Measurements from ENCODE around the gene CAMKK1. TPM values are rescaled to one million over a fixed set of nuclear protein-coding genes. Genes with fewer than 3 reads are reported as not detected.

The CAMKK1 gene
- total RNA-seq, 2 experiments from 2014 or later: 4.8 to 5.0 TPM

DNA sequence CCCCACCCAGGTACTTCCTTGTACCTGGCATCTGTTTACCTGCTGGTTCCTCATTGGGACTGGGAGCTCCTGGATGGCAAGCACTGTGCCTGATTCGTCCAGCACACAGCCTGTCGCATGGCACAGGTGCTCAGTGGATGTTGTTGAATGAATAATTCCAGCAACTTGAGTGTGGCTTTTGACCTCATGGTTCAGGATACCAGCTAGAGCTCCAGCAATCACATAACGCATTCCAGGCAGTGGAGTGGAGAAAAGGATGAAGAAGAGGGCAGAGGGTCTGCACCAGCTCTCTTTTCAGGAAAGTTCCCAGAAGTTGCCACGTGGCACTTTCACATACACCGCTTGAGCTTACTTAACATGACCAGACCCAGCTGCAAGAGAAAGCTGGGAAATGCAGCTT is 1.3 kb upstream of the CAMKK1 start:
- no peaks in the 10 kb centered on the region for H3K36me3 Mint-ChIP-seq
- H3K27ac Mint-ChIP-seq: no peak overlapping the region
- DNase-seq: no peak
- peak overlapping the region; percentile 78 for H3K4me3 Mint-ChIP-seq
- H3K4me1 Mint-ChIP-seq: peaks cover 23% of the 10 kb centered on the region
- no peaks in the 10 kb centered on the region for H3K27me3 Mint-ChIP-seq
- no peaks in the 10 kb centered on the region for H3K9me3 Mint-ChIP-seq

- Mint-ChIP-seq H3K4me1 (peaks cover 23% of the 10 kb centered on the region), H3K36me3 (no peaks in the 10 kb centered on the region), H3K27ac (peak overlapping the region; percentile 58), H3K27me3 (no peaks in the 10 kb centered on the region), H3K9me3 (no peaks in the 10 kb centered on the region), H3K4me3 (peak overlapping the region; percentile 78)
- DNase-seq: no peak
Observed at GRCh38 chr17:3893720-3894116, 865 bp upstream of the CAMKK1 start.

DNA sequence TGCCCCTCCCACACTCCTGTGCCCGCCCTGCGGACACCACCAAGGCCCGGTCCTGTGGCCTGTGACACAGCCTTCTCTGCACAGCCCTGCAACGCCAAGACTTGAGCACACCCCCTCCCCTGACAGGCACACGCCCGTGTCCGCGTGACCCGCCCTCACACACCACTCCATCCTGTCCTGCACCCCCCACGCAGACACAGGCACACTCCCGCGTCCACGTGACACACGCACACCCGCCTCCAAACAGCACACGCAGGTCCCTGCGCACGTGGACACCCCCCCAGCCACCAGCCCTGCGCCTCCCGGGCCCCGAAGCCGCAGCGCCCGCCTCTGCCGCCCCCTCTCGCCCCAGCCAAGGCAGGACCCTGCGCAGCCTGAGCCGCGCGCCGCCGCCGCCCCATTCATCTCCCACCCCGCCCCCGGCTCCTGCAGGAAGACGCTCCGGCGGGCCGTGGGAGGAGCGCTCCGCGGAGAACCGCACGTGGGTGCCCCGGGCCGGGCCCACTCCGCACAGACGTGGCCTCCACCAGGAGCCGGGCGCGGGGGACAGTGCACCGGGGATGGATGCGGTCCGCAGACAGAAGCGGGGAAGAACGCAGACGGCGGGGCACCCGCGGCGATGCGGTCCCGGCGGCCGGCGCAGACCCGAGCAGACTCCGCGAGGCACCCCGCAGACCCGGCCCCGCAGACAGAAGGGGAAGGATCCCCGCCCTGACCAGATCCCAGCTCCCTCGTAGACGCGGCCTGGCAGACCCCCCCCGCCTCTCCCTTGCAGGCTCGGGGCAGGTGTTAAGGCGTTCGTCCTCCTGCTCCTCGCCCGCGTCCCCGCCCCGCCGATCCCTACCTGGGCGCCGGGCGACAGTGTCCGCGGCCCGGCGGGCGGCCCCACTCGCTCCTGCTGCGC is 506 bp downstream of the CAMKK1 start:
- peak overlapping the region; percentile 57 for H3K27ac Mint-ChIP-seq
- H3K4me1 Mint-ChIP-seq: peaks cover 30% of the 10 kb centered on the region
- H3K4me3 Mint-ChIP-seq: peak overlapping the region; percentile 80
- DNase-seq: peak; percentile 71
- H3K36me3 Mint-ChIP-seq: no peaks in the 10 kb centered on the region
- no peaks in the 10 kb centered on the region for H3K27me3 Mint-ChIP-seq
- no peaks in the 10 kb centered on the region for H3K9me3 Mint-ChIP-seq

DNA sequence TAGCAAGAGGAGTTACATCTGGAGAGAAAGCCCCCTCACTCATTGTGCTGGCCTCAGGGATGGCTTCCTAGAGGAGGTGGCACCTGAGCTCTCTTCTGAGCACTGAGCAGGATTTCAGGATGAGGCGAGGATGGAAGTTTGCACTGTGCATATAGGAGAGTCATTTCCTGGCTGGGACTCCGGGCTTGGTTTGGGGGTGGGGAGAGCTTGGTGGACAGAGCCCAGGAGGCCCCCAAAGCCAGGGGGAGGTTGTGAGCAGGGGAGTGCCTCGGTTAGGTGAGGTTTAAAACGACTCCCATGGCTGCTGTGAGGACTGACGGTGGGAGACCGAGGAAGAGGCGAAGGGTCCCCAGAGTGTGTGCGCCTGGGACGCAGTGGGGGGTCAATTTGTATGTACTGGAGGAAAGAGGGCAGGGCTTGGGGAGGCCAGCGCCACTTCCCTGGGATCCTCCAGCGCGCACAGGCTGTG is 1.2 kb downstream of the CAMKK1 start:
- peak overlapping the region; percentile 80 for H3K4me3 Mint-ChIP-seq
- H3K27ac Mint-ChIP-seq: peak overlapping the region; percentile 57
- no peaks in the 10 kb centered on the region for H3K9me3 Mint-ChIP-seq
- no peaks in the 10 kb centered on the region for H3K36me3 Mint-ChIP-seq
- peaks cover 37% of the 10 kb centered on the region for H3K4me1 Mint-ChIP-seq
- H3K27me3 Mint-ChIP-seq: no peaks in the 10 kb centered on the region
- DNase-seq: no peak

DNA sequence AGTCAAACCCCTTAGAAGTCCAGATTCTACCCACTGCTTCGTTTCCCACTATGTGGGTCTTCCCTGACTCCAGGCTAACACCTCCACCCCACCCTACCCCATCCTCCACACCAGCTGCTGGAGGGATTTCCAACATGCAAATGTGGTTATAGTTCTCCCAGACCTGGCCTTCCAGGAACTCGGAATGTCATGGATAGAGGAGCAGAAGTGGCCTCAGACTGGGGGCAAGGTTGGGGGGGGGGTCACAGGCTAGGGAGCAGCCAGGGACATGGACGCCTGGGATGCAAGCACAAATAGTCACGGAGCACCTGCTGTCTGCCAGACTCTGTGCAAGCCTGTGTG is 2.0 kb downstream of the CAMKK1 start:
- H3K36me3 Mint-ChIP-seq: no peaks in the 10 kb centered on the region
- H3K9me3 Mint-ChIP-seq: no peaks in the 10 kb centered on the region
- DNase-seq: no peak
- no peak overlapping the region for H3K27ac Mint-ChIP-seq
- peaks cover 42% of the 10 kb centered on the region for H3K4me1 Mint-ChIP-seq
- no peaks in the 10 kb centered on the region for H3K27me3 Mint-ChIP-seq
- H3K4me3 Mint-ChIP-seq: peak overlapping the region; percentile 80

GRCh38 chr17:3890082-3890877 is 2.6 kb downstream of the CAMKK1 start:
- H3K4me1 Mint-ChIP-seq: peaks cover 42% of the 10 kb centered on the region
- H3K36me3 Mint-ChIP-seq: no peaks in the 10 kb centered on the region
- H3K4me3 Mint-ChIP-seq: no peak overlapping the region
- H3K27ac Mint-ChIP-seq: no peak overlapping the region
- no peaks in the 10 kb centered on the region for H3K9me3 Mint-ChIP-seq
- no peaks in the 10 kb centered on the region for H3K27me3 Mint-ChIP-seq
- no peak for DNase-seq

GRCh38 chr17:3889325-3890012 is 3.4 kb downstream of the CAMKK1 start:
- no peaks in the 10 kb centered on the region for H3K9me3 Mint-ChIP-seq
- H3K36me3 Mint-ChIP-seq: no peaks in the 10 kb centered on the region
- no peak overlapping the region for H3K27ac Mint-ChIP-seq
- peaks cover 42% of the 10 kb centered on the region for H3K4me1 Mint-ChIP-seq
- no peak overlapping the region for H3K4me3 Mint-ChIP-seq
- DNase-seq: no peak
- no peaks in the 10 kb centered on the region for H3K27me3 Mint-ChIP-seq

- H3K4me1 Mint-ChIP-seq: peaks cover 37% of the 10 kb centered on the region
- no peaks in the 10 kb centered on the region for H3K9me3 Mint-ChIP-seq
- H3K4me3 Mint-ChIP-seq: no peak overlapping the region
- H3K27me3 Mint-ChIP-seq: no peaks in the 10 kb centered on the region
- no peak overlapping the region for H3K27ac Mint-ChIP-seq
- H3K36me3 Mint-ChIP-seq: no peaks in the 10 kb centered on the region
- no peak for DNase-seq
Observed at GRCh38 chr17:3888343-3889171, 4.3 kb downstream of the CAMKK1 start.

DNA sequence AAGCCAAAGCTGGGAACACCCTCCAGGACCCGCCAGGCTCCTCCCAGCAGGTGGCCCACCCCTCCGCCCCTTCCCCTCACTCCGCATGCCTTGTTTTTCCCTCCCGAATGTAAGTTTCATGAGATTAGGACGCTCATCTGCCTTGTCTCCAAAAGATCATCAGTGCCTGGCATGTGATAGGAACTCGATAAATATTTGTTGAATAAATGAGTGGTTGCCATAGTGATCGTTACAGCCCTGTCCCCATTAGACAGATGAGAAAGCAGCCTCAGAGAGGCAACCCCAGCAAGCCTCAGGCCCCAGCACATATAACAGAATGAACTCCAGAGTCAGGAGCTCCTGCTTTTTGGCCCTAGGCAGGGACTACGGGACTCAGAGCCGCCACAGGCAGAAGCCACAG is 5.0 kb downstream of the CAMKK1 start:
- H3K27ac Mint-ChIP-seq: no peak overlapping the region
- DNase-seq: no peak
- no peaks in the 10 kb centered on the region for H3K36me3 Mint-ChIP-seq
- H3K9me3 Mint-ChIP-seq: no peaks in the 10 kb centered on the region
- H3K4me1 Mint-ChIP-seq: peaks cover 34% of the 10 kb centered on the region
- H3K4me3 Mint-ChIP-seq: no peak overlapping the region
- no peaks in the 10 kb centered on the region for H3K27me3 Mint-ChIP-seq

DNA sequence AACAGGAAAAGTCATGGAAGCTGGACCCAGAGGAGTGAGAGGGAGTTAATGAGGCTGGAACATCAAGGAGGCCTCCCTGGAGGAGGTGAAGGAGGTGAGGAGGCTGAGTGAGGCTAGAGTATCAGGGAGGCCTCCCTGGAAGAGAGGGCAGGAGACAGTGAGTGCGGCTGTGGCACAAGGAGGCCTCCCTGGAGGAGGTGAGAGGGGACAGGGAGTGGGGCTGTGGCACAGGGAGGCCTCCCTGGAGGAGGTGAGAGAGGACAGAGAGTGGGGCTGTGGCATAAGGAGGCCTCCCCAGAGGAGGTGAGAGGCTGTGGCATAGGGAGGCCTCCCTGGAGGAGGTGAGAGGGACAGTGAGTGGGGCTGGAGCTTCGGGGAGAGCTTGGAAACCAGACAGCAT is 5.5 kb downstream of the CAMKK1 start:
- Mint-ChIP-seq H3K9me3 (no peaks in the 10 kb centered on the region), H3K4me3 (peak overlapping the region; percentile 5), H3K27ac (peak overlapping the region; percentile 43), H3K36me3 (no peaks in the 10 kb centered on the region), H3K4me1 (peaks cover 34% of the 10 kb centered on the region), H3K27me3 (no peaks in the 10 kb centered on the region)
- no peak for DNase-seq

- H3K4me3 Mint-ChIP-seq: peak overlapping the region; percentile 5
Observed at GRCh38 chr17:3886776-3887175, 6.1 kb downstream of the CAMKK1 start.

GRCh38 chr17:3885970-3886369 is 6.9 kb downstream of the CAMKK1 start:
- no peaks in the 10 kb centered on the region for H3K9me3 Mint-ChIP-seq
- DNase-seq: no peak
- H3K27me3 Mint-ChIP-seq: no peaks in the 10 kb centered on the region
- H3K27ac Mint-ChIP-seq: no peak overlapping the region
- H3K4me1 Mint-ChIP-seq: peaks cover 25% of the 10 kb centered on the region
- no peak overlapping the region for H3K4me3 Mint-ChIP-seq
- no peaks in the 10 kb centered on the region for H3K36me3 Mint-ChIP-seq

More at GRCh38 chr17:3886776-3887175, 6.1 kb downstream of the CAMKK1 start:
- DNase-seq: no peak
- peaks cover 32% of the 10 kb centered on the region for H3K4me1 Mint-ChIP-seq
- no peaks in the 10 kb centered on the region for H3K36me3 Mint-ChIP-seq
- H3K27ac Mint-ChIP-seq: peak overlapping the region; percentile 43
- H3K9me3 Mint-ChIP-seq: no peaks in the 10 kb centered on the region
- H3K27me3 Mint-ChIP-seq: no peaks in the 10 kb centered on the region

DNA sequence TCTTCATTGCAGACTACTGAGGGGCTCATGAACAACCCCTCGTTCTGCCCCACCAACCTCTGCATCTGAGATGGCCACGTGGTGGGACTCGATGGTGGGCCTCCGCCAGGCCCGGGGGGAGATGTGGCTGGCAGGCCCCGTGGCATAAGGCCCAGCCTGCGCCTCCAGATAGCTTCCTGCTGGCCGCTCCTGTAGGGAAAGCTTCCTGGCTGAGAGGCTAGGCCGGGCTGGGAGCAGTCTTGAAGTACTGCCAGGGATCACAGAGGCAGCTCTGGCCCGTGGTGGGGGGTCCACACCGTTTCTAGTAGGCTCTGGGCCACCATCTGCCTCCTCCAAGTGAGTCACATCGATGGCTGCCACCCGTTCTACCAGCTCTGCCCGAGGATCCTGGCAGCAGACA is 7.6 kb downstream of the CAMKK1 start:
- Mint-ChIP-seq H3K9me3 (no peaks in the 10 kb centered on the region), H3K4me3 (no peak overlapping the region), H3K27ac (no peak overlapping the region), H3K36me3 (no peaks in the 10 kb centered on the region), H3K4me1 (peaks cover 21% of the 10 kb centered on the region), H3K27me3 (no peaks in the 10 kb centered on the region)
- DNase-seq: no peak

DNA sequence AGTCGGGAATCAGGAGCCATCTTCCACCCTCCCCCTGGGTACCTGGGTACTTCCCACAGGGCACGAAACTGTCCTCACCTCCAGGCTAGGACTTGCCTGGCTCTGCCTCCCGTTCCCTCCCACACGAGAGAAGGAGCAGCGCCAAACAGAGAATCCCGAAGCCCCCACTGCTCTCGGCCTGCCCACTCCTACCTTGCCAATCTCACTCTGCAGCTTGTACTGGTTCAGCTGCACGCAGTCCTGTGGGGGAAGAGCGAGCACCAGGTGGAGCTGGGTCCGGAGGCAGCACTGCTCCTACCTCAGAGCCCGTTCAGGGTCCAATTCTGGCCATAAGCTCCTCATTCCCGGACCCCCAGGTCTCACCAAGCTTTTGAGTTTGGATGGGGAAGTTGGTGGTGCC is 8.7 kb downstream of the CAMKK1 start:
- H3K27me3 Mint-ChIP-seq: no peaks in the 10 kb centered on the region
- no peaks in the 10 kb centered on the region for H3K9me3 Mint-ChIP-seq
- H3K4me1 Mint-ChIP-seq: peaks cover 19% of the 10 kb centered on the region
- H3K27ac Mint-ChIP-seq: no peak overlapping the region
- no peaks in the 10 kb centered on the region for H3K36me3 Mint-ChIP-seq
- no peak overlapping the region for H3K4me3 Mint-ChIP-seq
- no peak for DNase-seq
